ENCODE measurements around the gene ANAPC13.

GRCh38 chr3:134496471-134497071 lies 10.8 kb upstream of the ANAPC13 start:
- no peak for TF ChIP-seq CTCF (IDR thresholded peaks at IDR 0.05; ENCODE audit: low read length)
- no peak for TF ChIP-seq EZH2 (optimal IDR thresholded peaks at IDR 0.05; ENCODE audit: low read depth, low read length)
- no peak for TF ChIP-seq EZH2phosphoT487 (IDR thresholded peaks at IDR 0.05; ENCODE audit: low read length)
